GM12873 (cell line): Measurements from ENCODE around the gene NBAS.

Source experiments
- TF ChIP-seq, protein P1 (sequence below): IDR thresholded peaks from 2 replicates; pipeline ENCODE4 v1.5.1; 2012; ENCODE audit warnings: low read depth, mild to moderate bottlenecking, moderate library complexity, low read length, control low read depth; ENCODE audit not compliant: insufficient read depth; ENCODE audit errors: missing control alignments

The NBAS gene

DNA sequence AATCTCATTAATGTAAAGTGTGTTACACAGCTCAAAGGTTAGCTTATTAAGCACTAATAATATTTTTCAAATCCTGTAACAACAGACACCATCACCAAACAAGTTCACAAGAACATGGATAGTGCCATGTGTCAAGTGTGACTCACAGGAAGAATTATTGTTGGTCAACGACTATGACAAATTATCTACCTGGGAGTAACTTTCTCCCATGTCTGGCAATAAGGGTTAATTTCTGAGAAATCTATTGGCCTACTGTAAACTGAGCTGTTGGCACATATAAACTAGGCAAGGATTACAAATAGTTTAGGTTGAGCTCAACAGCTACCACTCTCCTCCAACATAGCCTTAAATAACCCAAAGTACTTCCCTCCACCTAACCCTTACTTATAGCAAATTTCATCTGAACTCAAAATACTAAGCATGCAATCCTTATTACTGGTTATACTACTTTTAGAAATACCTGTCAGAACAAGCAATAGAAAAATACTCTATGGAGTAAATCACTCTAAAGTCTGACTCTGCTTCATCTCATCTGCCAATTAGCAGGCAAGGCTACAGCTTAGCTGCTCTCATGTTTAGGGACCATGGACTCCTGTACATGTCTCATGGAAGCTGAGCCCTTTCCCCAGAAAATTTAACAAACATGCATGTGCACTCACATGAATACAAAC is 223.0 kb downstream of the NBAS start:
- TF ChIP-seq, protein P1, sequence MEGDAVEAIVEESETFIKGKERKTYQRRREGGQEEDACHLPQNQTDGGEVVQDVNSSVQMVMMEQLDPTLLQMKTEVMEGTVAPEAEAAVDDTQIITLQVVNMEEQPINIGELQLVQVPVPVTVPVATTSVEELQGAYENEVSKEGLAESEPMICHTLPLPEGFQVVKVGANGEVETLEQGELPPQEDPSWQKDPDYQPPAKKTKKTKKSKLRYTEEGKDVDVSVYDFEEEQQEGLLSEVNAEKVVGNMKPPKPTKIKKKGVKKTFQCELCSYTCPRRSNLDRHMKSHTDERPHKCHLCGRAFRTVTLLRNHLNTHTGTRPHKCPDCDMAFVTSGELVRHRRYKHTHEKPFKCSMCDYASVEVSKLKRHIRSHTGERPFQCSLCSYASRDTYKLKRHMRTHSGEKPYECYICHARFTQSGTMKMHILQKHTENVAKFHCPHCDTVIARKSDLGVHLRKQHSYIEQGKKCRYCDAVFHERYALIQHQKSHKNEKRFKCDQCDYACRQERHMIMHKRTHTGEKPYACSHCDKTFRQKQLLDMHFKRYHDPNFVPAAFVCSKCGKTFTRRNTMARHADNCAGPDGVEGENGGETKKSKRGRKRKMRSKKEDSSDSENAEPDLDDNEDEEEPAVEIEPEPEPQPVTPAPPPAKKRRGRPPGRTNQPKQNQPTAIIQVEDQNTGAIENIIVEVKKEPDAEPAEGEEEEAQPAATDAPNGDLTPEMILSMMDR: no peak

DNA sequence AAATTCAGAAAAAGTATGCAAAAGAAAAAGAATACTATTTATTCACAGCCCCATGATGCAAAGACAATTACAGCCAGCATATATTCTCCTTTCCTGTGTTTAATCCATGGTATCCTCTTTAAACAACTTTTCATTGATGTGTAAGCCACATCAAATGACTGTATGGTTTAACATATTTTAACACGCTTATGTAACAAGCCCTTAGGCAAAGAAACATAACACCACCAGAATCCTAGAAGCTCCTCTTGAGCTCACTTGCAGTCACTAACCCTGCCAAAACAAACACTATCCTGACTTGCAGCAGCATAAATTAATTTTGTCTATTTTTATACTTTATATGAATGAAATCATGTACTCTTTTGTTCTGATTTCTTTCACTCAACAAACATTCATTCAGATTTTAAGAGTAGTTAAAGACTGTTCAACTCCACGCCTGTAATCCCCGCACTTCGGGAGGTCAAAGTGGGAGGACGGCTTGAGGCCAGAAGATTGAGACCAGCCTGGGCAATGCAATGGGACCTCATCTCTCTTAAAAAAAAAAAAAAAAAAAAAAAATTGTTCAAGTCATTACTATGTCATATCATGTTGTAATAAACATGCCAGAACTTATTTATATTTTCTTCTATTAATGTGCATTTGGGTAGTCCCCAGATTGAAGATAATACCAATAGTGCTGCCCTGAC is 226.3 kb downstream of the NBAS start:
- TF ChIP-seq, protein P1: no peak

DNA sequence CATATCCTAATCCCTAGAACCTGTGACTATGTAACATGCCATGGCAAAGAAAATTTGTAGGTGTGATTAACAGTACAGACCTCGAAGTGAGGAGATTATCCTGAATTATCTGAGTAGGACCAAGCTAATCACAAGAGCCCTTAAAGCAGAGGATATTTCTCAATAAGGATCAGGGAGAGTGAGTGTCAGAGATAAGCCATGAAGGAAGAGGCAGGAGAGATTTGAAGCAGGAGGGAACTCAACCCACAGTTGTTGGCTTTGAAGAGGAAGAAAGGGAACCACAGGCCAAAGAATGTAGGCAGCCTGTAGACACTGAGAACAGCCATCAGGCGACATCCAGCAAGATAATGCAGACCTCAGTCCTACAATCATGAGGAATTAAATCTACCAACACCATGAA is 229.3 kb downstream of the NBAS start:
- TF ChIP-seq, protein P1: no peak

DNA sequence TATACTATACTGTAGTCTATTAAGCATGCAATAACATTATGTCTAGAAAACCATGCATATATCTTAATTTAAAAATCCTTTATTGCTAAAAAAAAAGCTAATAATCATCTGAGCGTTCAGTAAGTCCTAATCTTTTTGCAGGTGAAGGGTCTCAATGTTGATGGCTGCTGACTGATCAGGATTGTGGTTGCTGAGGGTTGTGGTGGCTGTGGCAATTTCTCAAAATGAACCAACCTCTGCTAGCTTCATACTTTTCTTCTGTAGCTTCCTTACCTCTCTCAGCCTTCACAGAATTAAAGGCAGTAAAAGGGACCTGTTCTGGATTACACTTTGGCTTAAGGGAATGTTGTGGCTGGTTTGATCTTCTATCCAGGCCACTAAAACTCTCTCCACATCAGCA is 235.8 kb downstream of the NBAS start:
- TF ChIP-seq, protein P1: no peak

DNA sequence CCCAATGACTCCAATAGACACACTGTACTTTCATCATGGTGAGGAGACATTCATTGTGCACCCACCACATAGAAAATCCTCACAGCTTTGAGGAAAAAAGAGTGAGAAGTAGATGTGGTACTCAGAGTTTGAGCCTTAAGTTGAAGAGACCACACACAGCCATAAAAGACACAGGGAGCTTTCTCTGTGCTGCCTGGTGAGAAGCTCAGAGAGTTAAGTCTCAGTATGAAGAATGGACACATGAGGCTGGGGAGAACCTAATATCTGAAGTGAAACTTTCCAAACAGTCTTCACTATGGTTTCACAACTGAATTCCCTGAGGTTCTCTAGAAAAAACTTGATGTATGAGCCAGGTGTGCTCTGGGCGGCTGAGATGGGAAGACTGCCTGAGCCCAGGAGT is 237.9 kb downstream of the NBAS start:
- TF ChIP-seq, protein P1: no peak

DNA sequence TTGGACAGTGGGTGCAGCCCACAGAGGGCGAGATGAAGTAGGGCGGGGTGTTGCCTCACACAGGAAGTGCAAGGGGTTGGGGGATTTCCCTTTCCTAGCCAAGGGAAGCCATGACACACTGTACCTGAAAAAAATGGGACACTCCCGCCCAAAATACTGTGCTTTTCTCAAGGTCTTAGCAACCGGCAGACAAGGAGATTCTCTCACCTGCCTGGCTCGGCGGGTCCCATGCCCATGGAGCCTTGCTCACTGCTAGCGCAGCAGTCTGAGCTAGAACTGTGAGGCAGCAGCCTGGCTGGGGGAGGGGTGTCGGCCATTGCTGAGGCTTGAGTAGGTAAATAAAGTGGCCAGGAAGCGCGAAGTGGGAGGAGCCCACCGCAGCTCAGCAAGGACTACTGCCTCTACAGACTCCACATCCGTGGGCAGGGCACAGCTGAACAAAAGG is 244.7 kb downstream of the NBAS start:
- TF ChIP-seq, protein P1: no peak

DNA sequence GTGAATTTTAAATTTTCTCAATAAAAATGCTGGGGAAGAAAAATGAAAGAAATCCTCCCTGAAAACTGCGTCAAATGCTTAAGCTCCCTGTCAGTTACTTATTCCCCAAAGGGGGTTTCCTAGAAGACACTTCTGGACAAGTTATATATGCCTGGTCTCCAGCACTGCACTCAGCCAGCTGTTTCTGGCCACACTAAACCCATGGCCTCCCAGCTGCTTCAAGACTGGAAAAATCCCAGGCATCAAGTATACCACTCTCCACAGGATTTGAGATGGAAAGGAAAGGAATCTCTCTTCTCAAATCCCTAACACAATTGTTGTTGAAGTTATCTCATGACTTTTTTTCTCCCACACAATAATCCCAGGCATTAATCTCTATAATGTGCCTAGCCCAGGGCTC is 245.7 kb downstream of the NBAS start:
- TF ChIP-seq, protein P1: no peak
